Ishikawa (cell line): ENCODE results near the gene UST.

ENCODE experiments used
- CEBPB ChIP-seq: IDR thresholded peaks from 2 replicates; pipeline ENCODE4 v1.6.1; 2012
- CREB1 ChIP-seq: IDR thresholded peaks from 2 replicates; pipeline ENCODE4 v1.6.1; 2012; ENCODE audit warnings: low read depth
- EGR1 ChIP-seq: IDR thresholded peaks from 2 replicates; pipeline ENCODE4 v1.6.1; 2012
- EP300 ChIP-seq: IDR thresholded peaks from 2 replicates; pipeline ENCODE4 v1.6.1; 2012; ENCODE audit warnings: borderline replicate concordance
- FOXM1 ChIP-seq: IDR thresholded peaks from 2 replicates; pipeline ENCODE4 v1.6.1; 2012; ENCODE audit warnings: low read depth, borderline replicate concordance
- NFIC ChIP-seq: IDR thresholded peaks from 2 replicates; pipeline ENCODE4 v1.6.1; 2012
- RAD21 ChIP-seq: IDR thresholded peaks from 2 replicates; pipeline ENCODE4 v1.6.1; 2012; ENCODE audit warnings: low read depth
- TAF1 ChIP-seq: IDR thresholded peaks from 2 replicates; pipeline ENCODE4 v1.6.1; 2012; ENCODE audit warnings: low read depth, mild to moderate bottlenecking
- TCF12 ChIP-seq: IDR thresholded peaks from 2 replicates; pipeline ENCODE4 v1.6.1; 2012; ENCODE audit warnings: low read depth
- TEAD4 ChIP-seq: IDR thresholded peaks from 2 replicates; pipeline ENCODE4 v1.6.1; 2012
- YY1 ChIP-seq: IDR thresholded peaks from 2 replicates; pipeline ENCODE4 v1.6.1; 2012; ENCODE audit warnings: low read depth
- ZBTB7A ChIP-seq: IDR thresholded peaks from 2 replicates; pipeline ENCODE4 v1.6.1; 2012; ENCODE audit warnings: low read depth
- TF ChIP-seq, protein P1 (sequence below): IDR thresholded peaks from 2 replicates; pipeline ENCODE4 v1.6.1; 2012
- TF ChIP-seq, protein P2 (sequence below): IDR thresholded peaks from 2 replicates; pipeline ENCODE4 v1.6.1; 2012
- TF ChIP-seq, protein P3 (sequence below): IDR thresholded peaks from 2 replicates; pipeline ENCODE4 v1.6.1; 2012; ENCODE audit warnings: low read depth, mild to moderate bottlenecking

UST gene

DNA sequence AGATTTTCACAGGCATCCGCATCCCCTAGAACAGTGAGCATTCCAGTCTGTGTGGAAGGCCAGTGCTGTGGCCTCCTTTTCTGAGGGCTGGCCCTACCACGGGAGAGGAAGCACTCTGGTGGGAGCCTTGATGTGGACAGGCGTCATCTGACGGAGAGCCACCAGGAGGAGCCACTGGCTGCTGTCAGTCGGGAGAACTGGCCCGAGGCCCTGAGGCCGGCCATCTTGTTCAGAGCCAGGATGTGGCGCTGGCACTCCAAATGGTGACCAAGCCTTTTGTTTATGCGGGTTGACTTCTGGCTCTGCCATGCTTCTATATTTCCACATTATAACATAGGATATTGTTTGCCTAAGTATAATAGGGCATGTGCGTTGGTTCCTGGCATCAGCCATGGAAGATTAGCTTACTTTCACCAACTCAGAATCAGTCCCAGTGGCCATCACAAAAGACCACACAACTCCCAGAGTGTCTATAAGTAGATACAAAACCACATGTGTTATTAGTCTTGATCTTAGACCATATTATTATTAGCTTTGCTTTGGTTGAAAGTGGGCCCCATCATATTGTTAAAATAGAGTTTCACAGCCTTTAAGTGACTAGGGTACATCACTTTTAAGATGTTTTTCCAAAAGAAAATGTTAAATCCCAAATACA, 296.8 kb downstream of the UST start:
- TF ChIP-seq, protein P1, sequence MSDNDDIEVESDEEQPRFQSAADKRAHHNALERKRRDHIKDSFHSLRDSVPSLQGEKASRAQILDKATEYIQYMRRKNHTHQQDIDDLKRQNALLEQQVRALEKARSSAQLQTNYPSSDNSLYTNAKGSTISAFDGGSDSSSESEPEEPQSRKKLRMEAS = no peak
- TF ChIP-seq RAD21 (peak; percentile 41), YY1 (peak; percentile 62; the same call in 1 of the 2 replicates), ZBTB7A (no peak)

DNA sequence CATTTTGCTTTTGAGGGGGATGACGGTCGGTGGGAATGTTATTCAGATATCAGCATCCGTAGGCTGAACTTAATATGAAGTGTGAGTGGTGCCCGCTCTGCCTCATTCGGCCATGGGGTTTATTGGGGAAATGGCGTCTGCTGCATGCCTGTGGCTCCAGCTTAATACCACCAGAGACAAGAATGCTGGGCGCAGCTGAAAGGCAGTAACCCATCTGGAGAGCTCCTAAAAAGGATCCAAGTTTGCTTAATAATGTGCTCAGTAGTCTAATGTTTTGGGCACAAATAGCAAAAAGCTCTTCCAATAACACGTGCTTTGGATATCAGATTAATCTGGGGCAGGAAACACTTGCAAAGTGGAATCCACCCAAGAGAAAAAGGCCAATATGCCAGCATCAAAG, 297.7 kb downstream of the UST start:
- TF ChIP-seq CREB1 (no peak), RAD21 (no peak), CEBPB (no peak), TAF1 (no peak), NFIC (no peak), YY1 (no peak), ZBTB7A (no peak), TCF12 (no peak), TEAD4 (no peak)
- TF ChIP-seq, protein P2, sequence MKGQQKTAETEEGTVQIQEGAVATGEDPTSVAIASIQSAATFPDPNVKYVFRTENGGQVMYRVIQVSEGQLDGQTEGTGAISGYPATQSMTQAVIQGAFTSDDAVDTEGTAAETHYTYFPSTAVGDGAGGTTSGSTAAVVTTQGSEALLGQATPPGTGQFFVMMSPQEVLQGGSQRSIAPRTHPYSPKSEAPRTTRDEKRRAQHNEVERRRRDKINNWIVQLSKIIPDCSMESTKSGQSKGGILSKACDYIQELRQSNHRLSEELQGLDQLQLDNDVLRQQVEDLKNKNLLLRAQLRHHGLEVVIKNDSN = no peak

DNA sequence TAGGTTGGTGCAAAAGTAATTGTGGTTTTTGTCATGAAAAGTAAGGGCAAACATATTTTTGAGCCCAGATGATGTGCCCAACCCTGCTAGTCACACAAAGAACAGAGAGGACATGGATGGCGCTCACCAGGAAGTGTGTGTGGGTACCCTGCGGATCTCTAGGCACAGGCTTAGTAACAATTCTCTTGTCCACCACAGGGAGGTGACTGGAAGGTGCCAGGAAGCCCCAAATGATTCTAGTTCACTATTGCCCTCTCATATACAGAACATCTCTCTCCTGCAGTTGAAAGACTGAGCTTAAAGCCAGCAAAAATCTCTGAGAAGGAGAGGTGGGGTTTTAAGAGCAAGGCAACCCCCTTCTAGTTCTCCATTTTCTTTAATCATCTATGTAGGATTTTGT, 298.6 kb downstream of the UST start:
- TF ChIP-seq TCF12 (no peak), ZBTB7A (no peak), FOXM1 (no peak), CREB1 (no peak), RAD21 (no peak), TEAD4 (no peak), TAF1 (no peak), CEBPB (no peak), YY1 (no peak), EP300 (no peak), EGR1 (no peak), NFIC (no peak)
- TF ChIP-seq, protein P2 = no peak
- TF ChIP-seq, protein P3, sequence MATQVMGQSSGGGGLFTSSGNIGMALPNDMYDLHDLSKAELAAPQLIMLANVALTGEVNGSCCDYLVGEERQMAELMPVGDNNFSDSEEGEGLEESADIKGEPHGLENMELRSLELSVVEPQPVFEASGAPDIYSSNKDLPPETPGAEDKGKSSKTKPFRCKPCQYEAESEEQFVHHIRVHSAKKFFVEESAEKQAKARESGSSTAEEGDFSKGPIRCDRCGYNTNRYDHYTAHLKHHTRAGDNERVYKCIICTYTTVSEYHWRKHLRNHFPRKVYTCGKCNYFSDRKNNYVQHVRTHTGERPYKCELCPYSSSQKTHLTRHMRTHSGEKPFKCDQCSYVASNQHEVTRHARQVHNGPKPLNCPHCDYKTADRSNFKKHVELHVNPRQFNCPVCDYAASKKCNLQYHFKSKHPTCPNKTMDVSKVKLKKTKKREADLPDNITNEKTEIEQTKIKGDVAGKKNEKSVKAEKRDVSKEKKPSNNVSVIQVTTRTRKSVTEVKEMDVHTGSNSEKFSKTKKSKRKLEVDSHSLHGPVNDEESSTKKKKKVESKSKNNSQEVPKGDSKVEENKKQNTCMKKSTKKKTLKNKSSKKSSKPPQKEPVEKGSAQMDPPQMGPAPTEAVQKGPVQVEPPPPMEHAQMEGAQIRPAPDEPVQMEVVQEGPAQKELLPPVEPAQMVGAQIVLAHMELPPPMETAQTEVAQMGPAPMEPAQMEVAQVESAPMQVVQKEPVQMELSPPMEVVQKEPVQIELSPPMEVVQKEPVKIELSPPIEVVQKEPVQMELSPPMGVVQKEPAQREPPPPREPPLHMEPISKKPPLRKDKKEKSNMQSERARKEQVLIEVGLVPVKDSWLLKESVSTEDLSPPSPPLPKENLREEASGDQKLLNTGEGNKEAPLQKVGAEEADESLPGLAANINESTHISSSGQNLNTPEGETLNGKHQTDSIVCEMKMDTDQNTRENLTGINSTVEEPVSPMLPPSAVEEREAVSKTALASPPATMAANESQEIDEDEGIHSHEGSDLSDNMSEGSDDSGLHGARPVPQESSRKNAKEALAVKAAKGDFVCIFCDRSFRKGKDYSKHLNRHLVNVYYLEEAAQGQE = no peak
- TF ChIP-seq, protein P1 = no peak

DNA sequence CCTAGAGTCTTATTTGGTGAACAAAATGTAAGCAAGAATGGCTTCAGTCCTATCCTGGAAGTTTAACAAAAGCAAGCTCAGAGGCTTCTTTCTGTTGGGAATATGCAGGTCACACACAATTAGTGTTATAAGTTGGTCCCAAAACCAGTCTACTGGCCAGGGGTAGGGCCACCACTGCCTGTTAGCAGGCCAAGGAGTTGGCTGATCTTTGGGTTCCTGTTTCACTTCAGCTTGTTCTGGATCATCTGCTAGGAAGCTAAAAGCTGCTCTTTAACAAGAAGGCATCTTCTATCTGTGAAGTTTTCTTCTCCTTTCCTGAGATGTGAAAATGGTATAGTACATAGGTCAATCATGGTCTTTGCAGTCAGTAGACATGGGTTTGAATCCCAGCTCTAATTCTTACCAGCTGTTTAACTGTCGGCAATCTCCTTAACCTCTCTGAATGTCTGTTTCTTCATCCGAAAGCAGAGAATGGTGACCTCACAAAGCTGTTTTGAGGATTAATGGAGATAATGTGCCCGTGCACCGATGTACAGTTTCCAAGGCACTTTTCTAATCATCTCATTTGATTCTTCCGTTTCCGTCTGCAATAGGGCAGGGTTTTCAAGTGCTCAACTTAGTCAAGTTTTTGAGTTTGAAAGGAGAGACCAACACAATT, 299.5 kb downstream of the UST start:
- TF ChIP-seq TEAD4 = no peak
- TF ChIP-seq, protein P2 = no peak
- no peak for TF ChIP-seq YY1
- TF ChIP-seq, protein P3 = no peak
- TF ChIP-seq, protein P1 = no peak
- TF ChIP-seq ZBTB7A = no peak
- no peak for TF ChIP-seq NFIC

DNA sequence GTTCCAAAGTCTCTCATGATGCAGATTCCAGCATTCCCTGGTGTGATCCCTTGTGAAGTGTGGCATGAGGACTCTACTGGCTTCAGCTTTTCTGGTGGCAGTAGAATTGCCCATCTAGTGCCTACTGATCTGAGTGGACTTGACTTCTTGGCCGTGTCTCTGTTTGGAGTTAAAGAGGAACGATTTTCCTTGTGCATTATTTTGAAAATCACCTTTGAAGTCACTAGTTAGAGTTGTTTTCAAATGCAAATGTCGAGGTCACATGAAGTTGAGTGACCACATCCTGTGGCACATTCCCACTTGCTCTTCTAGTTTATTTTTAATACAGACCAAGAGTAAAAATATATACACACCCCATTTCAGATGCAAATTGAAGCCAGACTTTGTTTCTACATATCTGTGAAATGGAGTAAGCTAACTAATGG, 300.0 kb downstream of the UST start:
- TF ChIP-seq TEAD4 (no peak), TCF12 (no peak), EP300 (no peak), EGR1 (no peak), YY1 (no peak), TAF1 (no peak), RAD21 (no peak), ZBTB7A (no peak), CREB1 (no peak), NFIC (no peak), CEBPB (no peak)
- TF ChIP-seq, protein P1 = no peak
- TF ChIP-seq, protein P3 = no peak
- TF ChIP-seq, protein P2 = no peak
